K562 (cell line): ENCODE results near the gene PRM2.

Experiments
- BCL6 ChIP-seq: fragments of 250-450 bp; sonication (Bioruptor Pico); IDR thresholded peaks from 2 replicates; pipeline ENCODE4 v1.4.0; 2020
- CC2D1A ChIP-seq: fragments of 450-650 bp; IDR thresholded peaks from 2 replicates; pipeline ENCODE4 v1.6.1; 2017; ENCODE audit warnings: mild to moderate bottlenecking
- CEBPB ChIP-seq: fragments of 450-650 bp; IDR thresholded peaks from 2 replicates; pipeline ENCODE4 v1.6.1; 2016; ENCODE audit warnings: missing genetic modification characterization, missing compliant biosample characterization
- CTBP1 ChIP-seq: fragments of 450-650 bp; IDR thresholded peaks from 2 replicates; pipeline ENCODE4 v1.6.1; 2016; ENCODE audit warnings: borderline replicate concordance
- GATAD2A ChIP-seq: fragments of 450-650 bp; IDR thresholded peaks from 2 replicates; pipeline ENCODE4 v1.6.1; 2017
- MXI1 ChIP-seq: IDR thresholded peaks from 2 replicates; pipeline ENCODE4 v1.6.1; 2011; ENCODE audit warnings: low read depth, mild to moderate bottlenecking, improper control_type of control experiment, low read length
- SMARCC2 ChIP-seq: fragments of 450-650 bp; IDR thresholded peaks from 2 replicates; pipeline ENCODE4 v1.6.1; 2017; ENCODE audit warnings: antibody characterized with exemption, moderate library complexity, mild to moderate bottlenecking, low read depth
- ZBTB8A ChIP-seq: fragments of 450-650 bp; IDR thresholded peaks from 2 replicates; pipeline ENCODE4 v1.6.1; 2018; ENCODE audit warnings: mild to moderate bottlenecking, moderate library complexity; ENCODE audit not compliant: partially characterized antibody
- TF ChIP-seq, protein P1 (sequence below), 3 experiments: IDR thresholded peaks in 2 of 3; conservative IDR thresholded peaks in 1 of 3; 2 replicates each; pipeline ENCODE4 v1.5.1; 2011 to 2012; ENCODE audit warnings: low read length in 3 of 3, mild to moderate bottlenecking in 3 of 3, control low read depth in 2 of 3, improper control_type of control experiment in 1 of 3, inconsistent platforms in 1 of 3, low read depth in 1 of 3, mixed read lengths in 1 of 3, moderate library complexity in 1 of 3; ENCODE audit not compliant: insufficient read depth in 2 of 3
- TF ChIP-seq, protein P2 (sequence below): fragments of 200-400 bp; formaldehyde crosslinking; IDR thresholded peaks from 2 replicates; pipeline ENCODE4 v1.6.1; 2017; ENCODE audit warnings: mild to moderate bottlenecking, low read depth, low read length, moderate library complexity
- TF ChIP-seq, protein P3 (sequence below), 2 experiments: fragments of 450-650 bp in 1 of 2; sonication (generic) in 1 of 2; formaldehyde crosslinking in 1 of 2; IDR thresholded peaks in 1 of 2; conservative IDR thresholded peaks in 1 of 2; 2 replicates each; pipeline versions ENCODE4 v1.6.1 to v1.8.1; 2016 to 2023; ENCODE audit warnings: mild to moderate bottlenecking in 2 of 2, moderate library complexity in 2 of 2, inconsistent platforms in 1 of 2, missing genetic modification reagents in 1 of 2

DNA sequence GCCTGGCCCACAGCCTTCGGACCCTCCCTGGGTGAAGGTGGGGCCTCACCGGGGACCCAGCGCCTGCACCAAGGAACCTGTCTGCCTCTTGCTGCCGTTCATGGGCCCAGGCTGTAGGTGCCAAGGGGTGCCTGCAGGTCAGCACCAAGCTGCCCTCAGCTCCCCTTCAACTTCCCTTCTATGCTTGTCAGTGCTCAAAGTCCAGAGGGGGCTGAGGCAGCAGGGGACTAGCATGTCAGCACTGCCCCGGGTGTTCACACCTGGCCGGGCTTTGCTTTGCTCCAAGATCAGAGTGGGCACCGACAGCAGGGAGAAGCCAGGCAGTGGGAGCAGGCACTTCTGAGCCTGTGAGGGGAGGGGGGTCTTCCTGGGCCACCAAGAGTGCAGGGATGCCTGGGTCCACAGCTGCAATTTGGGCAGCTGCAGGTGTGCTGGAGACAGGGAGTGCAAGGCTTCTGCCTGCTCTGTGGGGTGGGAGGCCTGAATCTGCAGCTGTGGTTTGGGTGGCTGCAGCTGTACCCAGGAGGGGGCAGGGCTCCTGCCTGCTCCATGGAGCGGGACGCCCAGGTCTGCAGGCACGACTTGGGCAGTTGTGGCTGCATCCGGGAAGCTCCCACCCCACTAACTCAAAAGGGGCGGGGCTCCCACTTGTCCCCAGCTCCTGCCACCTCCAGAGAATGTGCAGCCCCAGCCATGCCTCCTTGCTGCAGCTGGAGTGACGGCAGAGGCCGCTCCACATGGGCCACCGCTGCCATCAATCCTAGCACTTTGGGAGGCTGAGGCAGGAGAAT is 32.4 kb upstream of the PRM2 start:
- TF ChIP-seq, protein P1, sequence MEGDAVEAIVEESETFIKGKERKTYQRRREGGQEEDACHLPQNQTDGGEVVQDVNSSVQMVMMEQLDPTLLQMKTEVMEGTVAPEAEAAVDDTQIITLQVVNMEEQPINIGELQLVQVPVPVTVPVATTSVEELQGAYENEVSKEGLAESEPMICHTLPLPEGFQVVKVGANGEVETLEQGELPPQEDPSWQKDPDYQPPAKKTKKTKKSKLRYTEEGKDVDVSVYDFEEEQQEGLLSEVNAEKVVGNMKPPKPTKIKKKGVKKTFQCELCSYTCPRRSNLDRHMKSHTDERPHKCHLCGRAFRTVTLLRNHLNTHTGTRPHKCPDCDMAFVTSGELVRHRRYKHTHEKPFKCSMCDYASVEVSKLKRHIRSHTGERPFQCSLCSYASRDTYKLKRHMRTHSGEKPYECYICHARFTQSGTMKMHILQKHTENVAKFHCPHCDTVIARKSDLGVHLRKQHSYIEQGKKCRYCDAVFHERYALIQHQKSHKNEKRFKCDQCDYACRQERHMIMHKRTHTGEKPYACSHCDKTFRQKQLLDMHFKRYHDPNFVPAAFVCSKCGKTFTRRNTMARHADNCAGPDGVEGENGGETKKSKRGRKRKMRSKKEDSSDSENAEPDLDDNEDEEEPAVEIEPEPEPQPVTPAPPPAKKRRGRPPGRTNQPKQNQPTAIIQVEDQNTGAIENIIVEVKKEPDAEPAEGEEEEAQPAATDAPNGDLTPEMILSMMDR (IDR thresholded peaks at IDR 0.05 in 2 of 3, conservative IDR thresholded peaks at IDR 0.05 in 1 of 3; ENCODE audit: insufficient read depth in 2 of 3, low read depth in 1 of 3, low read length in 3 of 3): no peak
- TF ChIP-seq, protein P2, sequence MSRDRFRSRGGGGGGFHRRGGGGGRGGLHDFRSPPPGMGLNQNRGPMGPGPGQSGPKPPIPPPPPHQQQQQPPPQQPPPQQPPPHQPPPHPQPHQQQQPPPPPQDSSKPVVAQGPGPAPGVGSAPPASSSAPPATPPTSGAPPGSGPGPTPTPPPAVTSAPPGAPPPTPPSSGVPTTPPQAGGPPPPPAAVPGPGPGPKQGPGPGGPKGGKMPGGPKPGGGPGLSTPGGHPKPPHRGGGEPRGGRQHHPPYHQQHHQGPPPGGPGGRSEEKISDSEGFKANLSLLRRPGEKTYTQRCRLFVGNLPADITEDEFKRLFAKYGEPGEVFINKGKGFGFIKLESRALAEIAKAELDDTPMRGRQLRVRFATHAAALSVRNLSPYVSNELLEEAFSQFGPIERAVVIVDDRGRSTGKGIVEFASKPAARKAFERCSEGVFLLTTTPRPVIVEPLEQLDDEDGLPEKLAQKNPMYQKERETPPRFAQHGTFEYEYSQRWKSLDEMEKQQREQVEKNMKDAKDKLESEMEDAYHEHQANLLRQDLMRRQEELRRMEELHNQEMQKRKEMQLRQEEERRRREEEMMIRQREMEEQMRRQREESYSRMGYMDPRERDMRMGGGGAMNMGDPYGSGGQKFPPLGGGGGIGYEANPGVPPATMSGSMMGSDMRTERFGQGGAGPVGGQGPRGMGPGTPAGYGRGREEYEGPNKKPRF: no peak
- TF ChIP-seq GATAD2A (no peak), CTBP1 (no peak), BCL6 (no peak), SMARCC2 (no peak), MXI1 (no peak), CC2D1A (no peak), ZBTB8A (no peak), CEBPB (tag) (no peak)
- TF ChIP-seq, protein P3, sequence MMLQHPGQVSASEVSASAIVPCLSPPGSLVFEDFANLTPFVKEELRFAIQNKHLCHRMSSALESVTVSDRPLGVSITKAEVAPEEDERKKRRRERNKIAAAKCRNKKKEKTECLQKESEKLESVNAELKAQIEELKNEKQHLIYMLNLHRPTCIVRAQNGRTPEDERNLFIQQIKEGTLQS (IDR thresholded peaks at IDR 0.05): no peak
- TF ChIP-seq, protein P3 (CRISPR knock-in tag; conservative IDR thresholded peaks at IDR 0.05): no peak
